Neural cell (in vitro differentiated cells): ENCODE results near the gene PHACTR1. TPM values are rescaled to one million over a fixed set of nuclear protein-coding genes. Genes with fewer than 3 reads are reported as not detected.

Source experiments
- H2AFZ ChIP-seq: fragments of 200-600, 300-800 bp; sonication (generic), shearing (Covaris generic); 2 replicates; pipeline ENCODE4 v1.6.0; 2014; ENCODE audit warnings: low read depth, mild to moderate bottlenecking, antibody characterized with exemption, low read length, moderate library complexity
- H3F3A ChIP-seq: fragments of 200-600 bp; shearing (Covaris generic); 2 replicates; pipeline ENCODE4 v1.6.1; 2016; ENCODE audit warnings: mild to moderate bottlenecking, moderate library complexity, mixed read lengths, antibody characterized with exemption, low read length; ENCODE audit not compliant: insufficient read depth, poor library complexity, severe bottlenecking
- H3K27ac ChIP-seq: fragments of 200-600, 300-800 bp; sonication (generic), shearing (Covaris generic); 2 replicates; pipeline ENCODE4 v1.5.1; 2014; ENCODE audit warnings: mild to moderate bottlenecking, low read length, moderate library complexity
- H3K27me3 ChIP-seq: fragments of 300-800, 200-600 bp; sonication (generic), shearing (Covaris generic); 2 replicates; pipeline ENCODE4 v1.6.0; 2014; ENCODE audit warnings: mild to moderate bottlenecking, low read depth, low read length, moderate library complexity; ENCODE audit not compliant: insufficient read depth
- H3K36me3 ChIP-seq: fragments of 300-800, 200-600 bp; sonication (generic), shearing (Covaris generic); 2 replicates; pipeline ENCODE4 v1.5.1; 2014; ENCODE audit warnings: mild to moderate bottlenecking, antibody characterized with exemption, low read length, moderate library complexity; ENCODE audit not compliant: insufficient read depth
- H3K4me2 ChIP-seq: fragments of 300-800, 200-600 bp; sonication (generic), shearing (Covaris generic); 2 replicates; pipeline ENCODE4 v1.6.0; 2014; ENCODE audit warnings: mild to moderate bottlenecking, low read length
- H3K4me3 ChIP-seq: fragments of 300-800, 200-600 bp; sonication (generic), shearing (Covaris generic); 2 replicates; pipeline ENCODE4 v1.5.1; 2014; ENCODE audit warnings: mild to moderate bottlenecking, low read length, moderate library complexity
- H3K79me2 ChIP-seq: fragments of 200-600 bp; shearing (Covaris generic); replicated peaks from 2 replicates; pipeline ENCODE4 v1.6.0; 2014; ENCODE audit warnings: mild to moderate bottlenecking, low read length, moderate library complexity; ENCODE audit not compliant: insufficient read depth
- H3K9ac ChIP-seq: fragments of 300-800, 200-600 bp; sonication (generic), shearing (Covaris generic); 2 replicates; pipeline ENCODE4 v1.6.1; 2016; ENCODE audit warnings: mild to moderate bottlenecking, low read length, mixed read lengths
- H3K9me2 ChIP-seq: fragments of 200-600 bp; shearing (Covaris generic); 2 replicates; pipeline ENCODE4 v1.6.1; 2016; ENCODE audit warnings: mild to moderate bottlenecking, low read length, mixed read lengths; ENCODE audit not compliant: insufficient read depth
- H3K9me3 ChIP-seq: fragments of 200-600, 300-800 bp; sonication (generic), shearing (Covaris generic); 2 replicates; pipeline ENCODE4 v1.6.1; 2016; ENCODE audit warnings: mild to moderate bottlenecking, mixed run types, low read length, moderate library complexity, mixed read lengths
- H4K20me1 ChIP-seq: fragments of 200-600 bp; shearing (Covaris generic); 2 replicates; pipeline ENCODE4 v1.6.1; 2016; ENCODE audit warnings: mild to moderate bottlenecking, mixed run types; ENCODE audit not compliant: insufficient read depth
- EP300 ChIP-seq: fragments of 450-650 bp; conservative IDR thresholded peaks from 2 replicates; pipeline ENCODE4 v1.6.1; 2014; ENCODE audit warnings: antibody characterized with exemption, mild to moderate bottlenecking, moderate library complexity; ENCODE audit not compliant: poor library complexity, severe bottlenecking
- EZH2 ChIP-seq: fragments of 200-600, 300-800 bp; shearing (Covaris generic), sonication (generic); IDR thresholded peaks from 2 replicates; pipeline ENCODE4 v1.6.1; 2014; ENCODE audit warnings: antibody characterized with exemption, low read length, borderline replicate concordance, mild to moderate bottlenecking; ENCODE audit not compliant: insufficient read depth, poor library complexity, severe bottlenecking
- MXI1 ChIP-seq: fragments of 450-650 bp; conservative IDR thresholded peaks from 2 replicates; pipeline ENCODE4 v1.6.1; 2014; ENCODE audit warnings: antibody characterized with exemption, mild to moderate bottlenecking; ENCODE audit not compliant: poor library complexity, severe bottlenecking
- POLR2AphosphoS5 ChIP-seq: IDR thresholded peaks from 2 replicates; pipeline ENCODE4 v1.6.1; 2012
- RAD21 ChIP-seq: fragments of 450-650 bp; conservative IDR thresholded peaks from 2 replicates; pipeline ENCODE4 v1.6.1; 2014; ENCODE audit warnings: antibody characterized with exemption, mild to moderate bottlenecking, moderate library complexity
- SMC3 ChIP-seq: fragments of 450-650 bp; conservative IDR thresholded peaks from 2 replicates; pipeline ENCODE4 v1.6.1; 2014; ENCODE audit warnings: antibody characterized with exemption, mild to moderate bottlenecking, moderate library complexity; ENCODE audit not compliant: poor library complexity
- TAF1 ChIP-seq: IDR thresholded peaks from 2 replicates; pipeline ENCODE4 v1.6.1; 2012; ENCODE audit warnings: low read depth
- polyA plus RNA-seq: library from polyadenylated mRNA; depleted of rRNA; stranded (reverse); fragments of >200 nt; gene quantifications from 2 replicates; pipeline ENCODE4 v1.2.3, GENCODE V29; 2014
- TF ChIP-seq, protein P1 (sequence below): IDR thresholded peaks from 2 replicates; pipeline ENCODE4 v1.6.1; 2012; ENCODE audit warnings: borderline replicate concordance
- TF ChIP-seq, protein P2 (sequence below): fragments of 450-650 bp; IDR thresholded peaks from 2 replicates; pipeline ENCODE4 v1.5.1; 2014; ENCODE audit warnings: antibody characterized with exemption, mild to moderate bottlenecking, moderate library complexity; ENCODE audit not compliant: poor library complexity, severe bottlenecking

Gene PHACTR1
- polyA plus RNA-seq, 1 donor from 2014 or later, result 7.8 TPM

DNA sequence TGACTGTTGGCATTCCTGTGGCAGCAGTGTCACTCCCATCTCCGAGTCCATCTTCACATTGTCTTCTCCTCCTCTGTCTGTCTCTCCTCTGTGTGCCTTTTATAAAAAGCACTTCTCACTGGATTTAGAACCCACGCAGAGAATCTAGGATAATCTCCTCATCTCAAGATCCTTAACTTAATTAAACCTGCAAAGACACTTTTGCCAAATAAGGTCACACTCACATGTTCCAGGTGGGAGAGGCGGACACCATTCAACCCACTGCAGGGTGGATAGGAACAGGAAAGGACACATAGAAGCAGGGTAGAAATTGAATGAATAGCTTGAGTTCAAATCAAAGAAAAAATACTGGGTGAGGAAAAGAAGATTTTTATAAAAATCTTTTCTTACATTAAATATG is 292.5 kb downstream of the PHACTR1 start:
- Histone ChIP-seq H3K4me3 (no peak overlapping the region), H4K20me1 (no peaks in the 10 kb centered on the region), H3K9ac (no peak overlapping the region), H3K27ac (no peak overlapping the region), H3K9me3 (no peaks in the 10 kb centered on the region), H3K9me2 (no peaks in the 10 kb centered on the region), H3K4me2 (no peak overlapping the region), H3K79me2 (no peaks in the 10 kb centered on the region), H2AFZ (no peak overlapping the region), H3F3A (no peaks in the 10 kb centered on the region), H3K27me3 (peaks cover 28% of the 10 kb centered on the region), H3K36me3 (no peaks in the 10 kb centered on the region)
- TF ChIP-seq TAF1 (no peak), POLR2AphosphoS5 (no peak), EP300 (no peak), MXI1 (no peak), SMC3 (no peak), RAD21 (no peak), EZH2 (no peak)
- TF ChIP-seq, protein P1, sequence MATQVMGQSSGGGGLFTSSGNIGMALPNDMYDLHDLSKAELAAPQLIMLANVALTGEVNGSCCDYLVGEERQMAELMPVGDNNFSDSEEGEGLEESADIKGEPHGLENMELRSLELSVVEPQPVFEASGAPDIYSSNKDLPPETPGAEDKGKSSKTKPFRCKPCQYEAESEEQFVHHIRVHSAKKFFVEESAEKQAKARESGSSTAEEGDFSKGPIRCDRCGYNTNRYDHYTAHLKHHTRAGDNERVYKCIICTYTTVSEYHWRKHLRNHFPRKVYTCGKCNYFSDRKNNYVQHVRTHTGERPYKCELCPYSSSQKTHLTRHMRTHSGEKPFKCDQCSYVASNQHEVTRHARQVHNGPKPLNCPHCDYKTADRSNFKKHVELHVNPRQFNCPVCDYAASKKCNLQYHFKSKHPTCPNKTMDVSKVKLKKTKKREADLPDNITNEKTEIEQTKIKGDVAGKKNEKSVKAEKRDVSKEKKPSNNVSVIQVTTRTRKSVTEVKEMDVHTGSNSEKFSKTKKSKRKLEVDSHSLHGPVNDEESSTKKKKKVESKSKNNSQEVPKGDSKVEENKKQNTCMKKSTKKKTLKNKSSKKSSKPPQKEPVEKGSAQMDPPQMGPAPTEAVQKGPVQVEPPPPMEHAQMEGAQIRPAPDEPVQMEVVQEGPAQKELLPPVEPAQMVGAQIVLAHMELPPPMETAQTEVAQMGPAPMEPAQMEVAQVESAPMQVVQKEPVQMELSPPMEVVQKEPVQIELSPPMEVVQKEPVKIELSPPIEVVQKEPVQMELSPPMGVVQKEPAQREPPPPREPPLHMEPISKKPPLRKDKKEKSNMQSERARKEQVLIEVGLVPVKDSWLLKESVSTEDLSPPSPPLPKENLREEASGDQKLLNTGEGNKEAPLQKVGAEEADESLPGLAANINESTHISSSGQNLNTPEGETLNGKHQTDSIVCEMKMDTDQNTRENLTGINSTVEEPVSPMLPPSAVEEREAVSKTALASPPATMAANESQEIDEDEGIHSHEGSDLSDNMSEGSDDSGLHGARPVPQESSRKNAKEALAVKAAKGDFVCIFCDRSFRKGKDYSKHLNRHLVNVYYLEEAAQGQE, result no peak
- TF ChIP-seq, protein P2, sequence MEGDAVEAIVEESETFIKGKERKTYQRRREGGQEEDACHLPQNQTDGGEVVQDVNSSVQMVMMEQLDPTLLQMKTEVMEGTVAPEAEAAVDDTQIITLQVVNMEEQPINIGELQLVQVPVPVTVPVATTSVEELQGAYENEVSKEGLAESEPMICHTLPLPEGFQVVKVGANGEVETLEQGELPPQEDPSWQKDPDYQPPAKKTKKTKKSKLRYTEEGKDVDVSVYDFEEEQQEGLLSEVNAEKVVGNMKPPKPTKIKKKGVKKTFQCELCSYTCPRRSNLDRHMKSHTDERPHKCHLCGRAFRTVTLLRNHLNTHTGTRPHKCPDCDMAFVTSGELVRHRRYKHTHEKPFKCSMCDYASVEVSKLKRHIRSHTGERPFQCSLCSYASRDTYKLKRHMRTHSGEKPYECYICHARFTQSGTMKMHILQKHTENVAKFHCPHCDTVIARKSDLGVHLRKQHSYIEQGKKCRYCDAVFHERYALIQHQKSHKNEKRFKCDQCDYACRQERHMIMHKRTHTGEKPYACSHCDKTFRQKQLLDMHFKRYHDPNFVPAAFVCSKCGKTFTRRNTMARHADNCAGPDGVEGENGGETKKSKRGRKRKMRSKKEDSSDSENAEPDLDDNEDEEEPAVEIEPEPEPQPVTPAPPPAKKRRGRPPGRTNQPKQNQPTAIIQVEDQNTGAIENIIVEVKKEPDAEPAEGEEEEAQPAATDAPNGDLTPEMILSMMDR, result no peak

DNA sequence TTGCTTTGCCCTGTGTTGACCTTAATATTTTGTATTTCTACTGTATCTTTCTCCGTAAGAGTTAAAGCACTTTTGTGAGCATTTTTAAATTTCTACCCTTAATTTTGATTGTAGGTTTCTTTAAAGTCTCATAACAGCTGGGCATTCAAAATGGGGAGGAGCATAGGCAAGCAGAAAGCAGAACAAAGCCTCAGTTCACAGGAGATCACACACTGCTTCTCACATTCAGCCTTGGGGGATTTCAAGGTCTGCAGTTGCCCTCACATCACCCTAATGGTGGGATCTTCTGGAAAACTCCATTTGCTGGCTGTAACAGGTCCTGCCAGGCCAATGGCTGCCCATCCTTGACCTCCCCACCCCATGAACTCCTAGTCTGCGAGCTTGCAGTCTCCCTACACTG is 292.9 kb downstream of the PHACTR1 start:
- Histone ChIP-seq H3F3A (no peaks in the 10 kb centered on the region), H3K4me3 (no peak overlapping the region), H3K9me2 (no peaks in the 10 kb centered on the region), H3K36me3 (no peaks in the 10 kb centered on the region), H3K27ac (no peak overlapping the region), H3K79me2 (no peaks in the 10 kb centered on the region), H2AFZ (no peak overlapping the region), H3K27me3 (peaks cover 32% of the 10 kb centered on the region), H4K20me1 (no peaks in the 10 kb centered on the region), H3K9ac (no peak overlapping the region), H3K9me3 (no peaks in the 10 kb centered on the region), H3K4me2 (no peak overlapping the region)
- TF ChIP-seq EP300, result no peak
- TF ChIP-seq EZH2, result no peak
- no peak for TF ChIP-seq SMC3
- TF ChIP-seq, protein P2, result no peak
- no peak for TF ChIP-seq POLR2AphosphoS5
- TF ChIP-seq, protein P1, result no peak
- TF ChIP-seq TAF1, result no peak
- no peak for TF ChIP-seq MXI1
- TF ChIP-seq RAD21, result no peak
